ENCODE measurements around the gene SLC47A2. TPM values are rescaled to one million over a fixed set of nuclear protein-coding genes. Genes with fewer than 3 reads are reported as not detected.

Gene SLC47A2
- total and polyA plus RNA-seq, 2 of the 13 experiments (the other 11 are each of a cell fraction or from before 2014, with no cell fraction given) = 0.04 TPM; not detected in 1

GRCh38 chr17:19703828-19704613 lies 12.4 kb downstream of the SLC47A2 start (continued):
- TF ChIP-seq ZNF558 (CRISPR knock-in tag; IDR thresholded peaks at IDR 0.05; ENCODE audit: borderline replicate concordance) (no peak), ZNF770 (CRISPR knock-in tag; IDR thresholded peaks at IDR 0.05) (peak; percentile 23; the same call in 1 of the 2 replicates)

GRCh38 chr17:19703106-19703827 lies 13.1 kb downstream of the SLC47A2 start:
- Histone ChIP-seq H3K27me3 (ENCODE audit: control insufficient read depth in 1 of 2, insufficient read depth in 2 of 2, low read length in 2 of 2) (peaks cover 0 to 15% of the 10 kb centered on the region in 2 experiments; a peak in 4 of 5 replicates), H3K4me2 (ENCODE audit: low read depth, low read length) (peak overlapping the region; percentile 91), H3K9ac (ENCODE audit: insufficient read depth, low read depth, low read length) (peak overlapping the region; percentile 10), H4K20me1 (ENCODE audit: insufficient read depth, low read length) (no peaks in the 10 kb centered on the region), H3K27ac (ENCODE audit: extremely low read length, insufficient read depth, low read length) (no peak overlapping the region), H2AFZ (ENCODE audit: low read length) (no peak overlapping the region), H3K4me1 (ENCODE audit: insufficient read depth, low read length) (peaks cover 60% of the 10 kb centered on the region), H3K9me3 (ENCODE audit: low read length) (no peaks in the 10 kb centered on the region), H3K36me3 (replicated peaks in 1 of 2; ENCODE audit: control insufficient read depth in 1 of 2, insufficient read depth in 2 of 2, low read length in 2 of 2) (no peaks in the 10 kb centered on the region), H3K4me3 (replicated peaks in 1 of 3; ENCODE audit: insufficient read depth in 1 of 3, low read depth in 2 of 3, low read length in 3 of 3) (peak overlapping the region in 1 of 3 experiments; percentile 65; a peak in 1 of 6 replicates), H3K79me2 (ENCODE audit: insufficient read depth, low read length) (no peaks in the 10 kb centered on the region)
- CTCF ChIA-PET (ENCODE audit: low intra/inter-chr PET ratio, low total read pairs) = no interaction called here
- FAIRE-seq (no peak), ATAC-seq (peak; percentile 10), DNase-seq (ENCODE audit: low spot score) (no peak)
- no TSS peak for BruUV-seq (replicated peaks)
- 13% methylated on average over 6 of the region's 10 CpGs for WGBS (ENCODE audit: low lambda C conversion rate)
- POLR2A ChIA-PET = interaction anchor here (0.6 to 2.0 kb wide), 8 partner anchors 15 to 169 kb away, joined by 3 to 12 read pairs (median 3); partner anchors contain the start of gene ALDH3A2
- in situ Hi-C loops (cut with HindIII; ENCODE audit: extremely low pct_ligation_motif_present, low pct_unique_long_range_greater_than_20kb) (loop anchor here (25.0 kb wide), 1 partner anchor 191 kb away; no protein-coding TSS in a partner anchor), intact Hi-C loops (cut with micrococcal nuclease; ENCODE audit: unreplicated experiment) (loop anchor here (2.0 kb wide), 1 partner anchor 60 kb away; no protein-coding TSS in a partner anchor)
- TF ChIP-seq TARDBP (CRISPR knock-in tag; IDR thresholded peaks at IDR 0.05) (0 out of 2 replicates have a peak, but pooled peaks have one; percentile 19), MXI1 (IDR thresholded peaks at IDR 0.05; ENCODE audit: borderline replicate concordance, low read depth, low read length) (no peak), NR0B2 (CRISPR knock-in tag; IDR thresholded peaks at IDR 0.05) (no peak), ELF1 (CRISPR knock-in tag; IDR thresholded peaks at IDR 0.05) (no peak), RFX3 (CRISPR knock-in tag; IDR thresholded peaks at IDR 0.05) (no peak), CHCHD3 (CRISPR knock-in tag; IDR thresholded peaks at IDR 0.05) (peak; percentile 22; the same call in 1 of the 2 replicates), BORCS8-MEF2B (CRISPR knock-in tag; IDR thresholded peaks at IDR 0.05) (peak; percentile 55; the same call in 1 of the 2 replicates), ZNF770 (CRISPR knock-in tag; IDR thresholded peaks at IDR 0.05) (0 out of 2 replicates have a peak, but pooled peaks have one; percentile 22), NR2C2 (CRISPR knock-in tag; IDR thresholded peaks at IDR 0.05; ENCODE audit: borderline replicate concordance) (no peak), ZNF891 (CRISPR knock-in tag; IDR thresholded peaks at IDR 0.05) (0 out of 2 replicates have a peak, but pooled peaks have one; percentile 22)
